Lower lobe of right lung (tissue), 2 donors: ENCODE data around the gene OR51V1. TPM values are rescaled to one million over a fixed set of nuclear protein-coding genes. Genes with fewer than 3 reads are reported as not detected.

Source experiments
- ATAC-seq, 2 donors: fragments of 200-7000 bp; cut with Tn5 transposase; one replicate each; pipeline ENCODE4 v1.9.1; 2020 to 2022; ENCODE audit warnings: mild to moderate bottlenecking in 2 of 2, moderate library complexity in 2 of 2
- DNase-seq: peaks from one replicate; pipeline ENCODE4 v3.0.0-alpha.2; 2020
- H3K27ac ChIP-seq: fragments of 200-600 bp; one replicate; pipeline ENCODE4 v1.8.0; 2022
- H3K27me3 ChIP-seq: fragments of 200-600 bp; one replicate; pipeline ENCODE4 v1.8.0; 2022; ENCODE audit warnings: low read depth
- H3K36me3 ChIP-seq: fragments of 200-600 bp; one replicate; pipeline ENCODE4 v1.8.0; 2022; ENCODE audit warnings: mild to moderate bottlenecking
- H3K4me1 ChIP-seq: fragments of 200-600 bp; one replicate; pipeline ENCODE4 v1.8.0; 2022
- H3K4me3 ChIP-seq: fragments of 200-600 bp; one replicate; pipeline ENCODE4 v1.8.0; 2022; ENCODE audit warnings: mild to moderate bottlenecking
- H3K9me3 ChIP-seq: fragments of 200-600 bp; one replicate; pipeline ENCODE4 v1.8.0; 2022
- CTCF ChIP-seq: fragments of 200-600 bp; IDR thresholded peaks from one replicate; pipeline ENCODE4 v1.8.0; 2022; ENCODE audit warnings: antibody characterized with exemption, mild to moderate bottlenecking
- intact Hi-C: fragments of 100-400 bp; cut with DNase I; formaldehyde crosslinking; loops from one replicate; pipeline ENCODE4 v1.11.0; 2022
- total RNA-seq: library from RNA; stranded (reverse); fragmentation: NEBNext Ultra II Directional; extraction: Animal tissue kit (Norgen Biotek cat#: 25700); gene quantifications from one replicate; pipeline ENCODE4 v1.2.1, GENCODE V29; 2021
- donor health status: DM: no; HTN: yes; CAD: no; lungs with severe emphysema.

The OR51V1 gene
- total RNA-seq, 1 donor from 2014 or later: not detected

GRCh38 chr11:5229796-5230195 lies 29.3 kb upstream of the OR51V1 start:
- no peak for TF ChIP-seq CTCF
- no peaks in the 10 kb centered on the region for H3K4me1 ChIP-seq
- DNase-seq (no peak), ATAC-seq (no peak)
- intact Hi-C loops: no loop called here
- no peak overlapping the region for H3K4me3 ChIP-seq
- no peaks in the 10 kb centered on the region for H3K9me3 ChIP-seq
- H3K36me3 ChIP-seq: no peaks in the 10 kb centered on the region
- H3K27ac ChIP-seq: no peak overlapping the region
- no peaks in the 10 kb centered on the region for H3K27me3 ChIP-seq

GRCh38 chr11:5229356-5229755 lies 28.9 kb upstream of the OR51V1 start:
- no peaks in the 10 kb centered on the region for H3K36me3 ChIP-seq
- H3K9me3 ChIP-seq: no peaks in the 10 kb centered on the region
- TF ChIP-seq CTCF: no peak
- intact Hi-C loops: no loop called here
- H3K4me1 ChIP-seq: no peaks in the 10 kb centered on the region
- DNase-seq (no peak), ATAC-seq (no peak)
- H3K27me3 ChIP-seq: no peaks in the 10 kb centered on the region
- no peak overlapping the region for H3K4me3 ChIP-seq
- no peak overlapping the region for H3K27ac ChIP-seq

- no peak overlapping the region for H3K4me3 ChIP-seq
- H3K27ac ChIP-seq: no peak overlapping the region
- intact Hi-C loops: no loop called here
- H3K36me3 ChIP-seq: no peaks in the 10 kb centered on the region
- H3K4me1 ChIP-seq: no peaks in the 10 kb centered on the region
- no peak for TF ChIP-seq CTCF
- H3K9me3 ChIP-seq: no peaks in the 10 kb centered on the region
- DNase-seq (no peak), ATAC-seq (no peak)
- no peaks in the 10 kb centered on the region for H3K27me3 ChIP-seq
Measured at GRCh38 chr11:5228124-5228523, 27.6 kb upstream of the OR51V1 start.

- no peak for TF ChIP-seq CTCF
- Histone ChIP-seq H3K9me3 (no peaks in the 10 kb centered on the region), H3K4me1 (no peaks in the 10 kb centered on the region), H3K27me3 (no peaks in the 10 kb centered on the region), H3K4me3 (no peak overlapping the region), H3K27ac (no peak overlapping the region), H3K36me3 (no peaks in the 10 kb centered on the region)
- intact Hi-C loops: no loop called here
- DNase-seq (no peak), ATAC-seq (no peak)
Measured at GRCh38 chr11:5227681-5228080, 27.2 kb upstream of the OR51V1 start.

- H3K36me3 ChIP-seq: no peaks in the 10 kb centered on the region
- DNase-seq (no peak), ATAC-seq (no peak)
- H3K27me3 ChIP-seq: no peaks in the 10 kb centered on the region
- intact Hi-C loops: no loop called here
- no peak for TF ChIP-seq CTCF
- no peaks in the 10 kb centered on the region for H3K4me1 ChIP-seq
- no peak within 1 kb of the TSS for H3K27ac ChIP-seq
- H3K9me3 ChIP-seq: no peaks in the 10 kb centered on the region
- H3K4me3 ChIP-seq: no peak within 1 kb of the TSS
Measured at GRCh38 chr11:5226732-5227310, 26.3 kb upstream of the OR51V1 start, which contains the start of gene HBB. Gene HBB (minus strand): TSS chr11:5227071. CDS start chr11:5227021, 50 bp downstream.
